Spleen (tissue), 7 donors: Measurements from ENCODE around the gene NMBR.
"Not testable (repeated sequence)": the region's sequence is repeated elsewhere in the genome, so short reads cannot be mapped to it uniquely, and the experiment has no call there.

Source experiments
- CTCF ChIP-seq, 11 experiments: fragments of 200-600 bp in 7 of 11; fragments of 450-650 bp in 4 of 11; sonication (generic) in 4 of 11; IDR thresholded peaks in 8 of 11; conservative IDR thresholded peaks in 3 of 11; 1 replicate in 7 of 11; 2 replicates in 4 of 11; pipeline versions ENCODE4 v1.4.0 to v1.8.0; 2016 to 2021; ENCODE audit warnings: antibody characterized with exemption in 11 of 11, inconsistent platforms in 4 of 11, mild to moderate bottlenecking in 1 of 11
- POLR2A ChIP-seq, 3 donors: fragments of 450-650 bp; IDR thresholded peaks; one replicate each; pipeline ENCODE4 v1.5.1; 2017; ENCODE audit warnings: antibody characterized with exemption in 3 of 3, mild to moderate bottlenecking in 1 of 3
- donor health status: DM: no; HTN: no; CAD: no; lungs with moderate emphysema.
- donor health status: DM: no; HTN: no; CAD: no.
- donor health status: DM: no; HTN: no; CAD: no.

GRCh38 chr6:142110820-142111219, 36.1 kb downstream of the NMBR start:
- TF ChIP-seq CTCF (IDR thresholded peaks at IDR 0.05 in 8 of 11, conservative IDR thresholded peaks at IDR 0.05 in 3 of 11); POLR2A (IDR thresholded peaks at IDR 0.05): not testable (repeated sequence)
